ENCODE data around the gene METTL23.

DNA sequence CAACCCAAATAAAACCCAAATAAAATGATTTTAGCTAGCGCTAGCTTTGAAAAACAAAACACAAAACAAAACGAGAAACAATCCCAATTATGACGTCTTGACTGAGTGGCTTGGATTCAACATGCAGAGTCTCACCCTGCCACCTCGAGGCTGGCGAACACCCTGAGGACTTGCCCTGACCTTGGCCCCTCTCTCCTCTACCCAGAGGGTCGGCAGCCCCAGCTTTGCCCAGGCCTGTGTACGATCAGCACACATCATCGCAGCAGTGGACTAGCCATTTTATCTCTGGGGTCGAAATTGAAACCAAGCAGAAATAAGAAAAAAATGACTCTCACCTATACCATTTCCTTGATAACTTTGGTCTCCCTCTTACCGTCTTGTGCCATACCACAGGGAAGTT lies 5.2 kb upstream of the METTL23 start:
- TF ChIP-seq, protein P1, sequence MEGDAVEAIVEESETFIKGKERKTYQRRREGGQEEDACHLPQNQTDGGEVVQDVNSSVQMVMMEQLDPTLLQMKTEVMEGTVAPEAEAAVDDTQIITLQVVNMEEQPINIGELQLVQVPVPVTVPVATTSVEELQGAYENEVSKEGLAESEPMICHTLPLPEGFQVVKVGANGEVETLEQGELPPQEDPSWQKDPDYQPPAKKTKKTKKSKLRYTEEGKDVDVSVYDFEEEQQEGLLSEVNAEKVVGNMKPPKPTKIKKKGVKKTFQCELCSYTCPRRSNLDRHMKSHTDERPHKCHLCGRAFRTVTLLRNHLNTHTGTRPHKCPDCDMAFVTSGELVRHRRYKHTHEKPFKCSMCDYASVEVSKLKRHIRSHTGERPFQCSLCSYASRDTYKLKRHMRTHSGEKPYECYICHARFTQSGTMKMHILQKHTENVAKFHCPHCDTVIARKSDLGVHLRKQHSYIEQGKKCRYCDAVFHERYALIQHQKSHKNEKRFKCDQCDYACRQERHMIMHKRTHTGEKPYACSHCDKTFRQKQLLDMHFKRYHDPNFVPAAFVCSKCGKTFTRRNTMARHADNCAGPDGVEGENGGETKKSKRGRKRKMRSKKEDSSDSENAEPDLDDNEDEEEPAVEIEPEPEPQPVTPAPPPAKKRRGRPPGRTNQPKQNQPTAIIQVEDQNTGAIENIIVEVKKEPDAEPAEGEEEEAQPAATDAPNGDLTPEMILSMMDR (IDR thresholded peaks at IDR 0.05) = no peak
- TF ChIP-seq EP300 (IDR thresholded peaks at IDR 0.05) (no peak), POLR2A (IDR thresholded peaks at IDR 0.05) (no peak)
